ENCODE data around the gene PAIP2.

The PAIP2 gene

GRCh38 chr5:139414581-139415130, 73.0 kb downstream of the PAIP2 start:
- no peak for DNase-seq

GRCh38 chr5:139415221-139415861, 73.7 kb downstream of the PAIP2 start:
- DNase-seq, result no peak

GRCh38 chr5:139415869-139416268, 74.2 kb downstream of the PAIP2 start:
- DNase-seq, result no peak

GRCh38 chr5:139416651-139417050, 75.0 kb downstream of the PAIP2 start:
- no peak for DNase-seq

- no peak for DNase-seq
These were observed 75.6 kb downstream of the PAIP2 start for GRCh38 chr5:139417214-139417613.

- no peak for DNase-seq
These were observed 77.1 kb downstream of the PAIP2 start for GRCh38 chr5:139418793-139419192.

Measured in activated CD4-positive, alpha-beta T cell treated with anti-CD3 and anti-CD28 coated beads, Interleukin-2, amount 50 U/mL, for 4 hours (primary cell).